OCI-LY7 (cell line): Measurements from ENCODE around the gene PRF1. TPM values are rescaled to one million over a fixed set of nuclear protein-coding genes. Genes with fewer than 3 reads are reported as not detected.

Experiments used
- BruUV-seq: library from RNA; stranded (reverse); fragments of 400-500 nt; replicated peaks from 2 replicates; lab custom pipeline; 2021; lab: Mats Ljungman, UMichigan
- CTCF ChIA-PET: fragments of 300-600 bp; sonication (Branson Sonifier 250); formaldehyde crosslinking; loops from one replicate; lab custom pipeline; 2022; ENCODE audit warnings: antibody characterized with exemption; ENCODE audit not compliant: unreplicated experiment; lab: Charles Lee
- POLR2A ChIA-PET: fragments of 300-600 bp; sonication (Branson Sonifier 250); formaldehyde crosslinking; loops from one replicate; lab custom pipeline; 2022; ENCODE audit warnings: antibody characterized with exemption; lab: Charles Lee
- DNase-seq: peaks from one replicate; pipeline ENCODE4 v3.0.0-alpha.2; 2015; ENCODE audit warnings: low spot score
- H2AFZ ChIP-seq: fragments of 200-600 bp; sonication (generic), shearing (Covaris generic); 2 replicates; pipeline ENCODE4 v1.6.1; 2014; ENCODE audit warnings: mild to moderate bottlenecking, antibody characterized with exemption, low read length, moderate library complexity
- H3K27ac ChIP-seq: fragments of 200-600 bp; sonication (generic); 2 replicates; pipeline ENCODE4 v1.5.1; 2014; ENCODE audit warnings: mixed run types, low read depth, mild to moderate bottlenecking, moderate library complexity, low read length, inconsistent platforms; ENCODE audit not compliant: poor library complexity, severe bottlenecking
- H3K36me3 ChIP-seq: fragments of 200-600 bp; sonication (generic); 2 replicates; pipeline ENCODE4 v1.6.1; 2014; ENCODE audit warnings: mild to moderate bottlenecking, antibody characterized with exemption, low read length, moderate library complexity, mixed read lengths; ENCODE audit not compliant: insufficient read depth
- H3K4me1 ChIP-seq: fragments of 200-600 bp; sonication (generic); 2 replicates; pipeline ENCODE4 v1.5.1; 2014; ENCODE audit warnings: mild to moderate bottlenecking, low read length; ENCODE audit not compliant: insufficient read depth, poor library complexity, severe bottlenecking
- H3K4me2 ChIP-seq: fragments of 200-600 bp; sonication (generic); 2 replicates; pipeline ENCODE4 v1.6.1; 2014; ENCODE audit warnings: mild to moderate bottlenecking, low read length
- H3K4me3 ChIP-seq: fragments of 200-600 bp; sonication (generic); 2 replicates; pipeline ENCODE4 v1.5.1; 2014; ENCODE audit warnings: mild to moderate bottlenecking, low read depth, low read length; ENCODE audit not compliant: poor library complexity, severe bottlenecking
- H3K79me2 ChIP-seq: fragments of 200-600 bp; sonication (generic); 2 replicates; pipeline ENCODE4 v1.6.1; 2016; ENCODE audit warnings: low read depth, mild to moderate bottlenecking, low read length, moderate library complexity, mixed read lengths; ENCODE audit not compliant: insufficient read depth
- H3K9me2 ChIP-seq: fragments of 200-600 bp; sonication (generic); 2 replicates; pipeline ENCODE4 v1.6.1; 2016; ENCODE audit warnings: mild to moderate bottlenecking, low read length, mixed read lengths; ENCODE audit not compliant: insufficient read depth
- H3K9me3 ChIP-seq: fragments of 200-600 bp; sonication (generic); 2 replicates; pipeline ENCODE4 v1.6.1; 2014; ENCODE audit warnings: mild to moderate bottlenecking, mixed run types, low read length, mixed read lengths
- H4K20me1 ChIP-seq: fragments of 200-600 bp; sonication (generic); 2 replicates; pipeline ENCODE4 v1.6.1; 2014; ENCODE audit warnings: mild to moderate bottlenecking, antibody characterized with exemption, low read length, moderate library complexity, mixed read lengths; ENCODE audit not compliant: insufficient read depth
- CTCF ChIP-seq: fragments of 200-600 bp; sonication (generic); conservative IDR thresholded peaks from 2 replicates; pipeline ENCODE4 v1.5.1; 2014; ENCODE audit warnings: mild to moderate bottlenecking, antibody characterized with exemption, low read length, moderate library complexity, mixed read lengths
- EZH2phosphoT487 ChIP-seq: fragments of 200-600 bp; sonication (generic); IDR thresholded peaks from 2 replicates; pipeline ENCODE4 v1.6.1; 2018; ENCODE audit warnings: low read depth, borderline replicate concordance, mild to moderate bottlenecking, mixed run types, antibody characterized with exemption, low read length, moderate library complexity, mixed read lengths
- intact Hi-C: fragments of 100-400 bp; cut with micrococcal nuclease; formaldehyde crosslinking; loops from one replicate; pipeline ENCODE4 v1.10.0; 2022; ENCODE audit not compliant: unreplicated experiment
- total RNA-seq, 2 experiments: library from RNA; depleted of rRNA in 1 of 2; stranded (reverse); fragments of >200 nt in 1 of 2; shearing (Covaris generic) in 1 of 2; gene quantifications; 2 replicates each; pipeline ENCODE4 v1.2.3, GENCODE V29; 2014 to 2022

Gene PRF1
- total RNA-seq, 2 experiments from 2014 or later, result 5.8 to 7.0 TPM

DNA sequence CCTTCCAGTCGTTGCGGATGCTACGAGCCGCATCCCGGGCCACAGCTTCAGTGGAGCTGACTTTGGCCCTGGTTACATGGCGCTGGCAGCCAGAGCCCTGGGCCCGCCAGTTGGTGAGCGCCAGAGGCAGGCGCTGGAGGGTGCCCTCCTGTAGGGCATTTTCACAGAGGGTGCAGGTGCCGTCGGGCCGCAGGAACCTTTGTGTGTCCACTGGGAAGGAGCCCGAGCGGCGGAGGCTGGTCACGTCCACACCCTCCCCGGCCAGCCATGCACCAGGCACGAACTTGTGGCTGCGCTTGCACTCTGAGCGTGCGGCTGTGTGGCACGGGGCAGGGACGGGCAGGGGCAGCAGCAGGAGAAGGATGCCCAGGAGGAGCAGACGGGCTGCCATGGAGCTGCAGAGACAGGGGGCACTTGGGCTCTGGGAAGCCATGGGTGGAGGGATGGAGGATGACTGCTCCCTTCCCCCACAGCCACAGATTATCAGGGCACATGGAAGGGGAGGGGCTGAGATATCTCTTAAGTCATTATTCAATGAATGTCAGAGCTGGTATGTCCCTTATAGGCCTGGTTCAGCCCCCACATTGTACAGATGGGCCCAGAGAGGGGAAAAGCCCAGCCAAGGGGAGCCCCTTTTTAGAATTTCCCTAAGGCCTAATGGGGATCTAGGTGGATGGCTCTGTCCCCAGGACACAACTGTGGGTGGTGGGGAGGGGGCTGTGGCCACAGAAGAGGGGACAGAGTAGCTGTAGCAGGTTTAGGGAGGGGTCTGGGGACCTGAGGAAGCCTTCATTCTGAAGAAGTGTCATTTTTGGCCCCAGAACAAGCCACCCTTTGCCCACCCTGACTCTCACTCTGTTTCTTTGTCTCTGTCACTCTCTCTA is 1.8 kb downstream of the PRF1 start:
- Histone ChIP-seq H3K4me3 (no peak overlapping the region), H2AFZ (no peak overlapping the region), H3K4me2 (no peak overlapping the region), H3K4me1 (peaks cover 12% of the 10 kb centered on the region), H3K36me3 (no peaks in the 10 kb centered on the region), H4K20me1 (no peaks in the 10 kb centered on the region), H3K9me3 (no peaks in the 10 kb centered on the region), H3K27ac (no peak overlapping the region), H3K9me2 (no peaks in the 10 kb centered on the region), H3K79me2 (no peaks in the 10 kb centered on the region)
- BruUV-seq, result no TSS peak
- intact Hi-C loops, result no loop called here
- TF ChIP-seq EZH2phosphoT487 (no peak), CTCF (no peak)
- no peak for DNase-seq
- ChIA-PET POLR2A (no interaction called here), CTCF (no interaction called here)

GRCh38 chr10:70599791-70600190 is 2.8 kb downstream of the PRF1 start:
- no peaks in the 10 kb centered on the region for H3K9me2 ChIP-seq
- H2AFZ ChIP-seq, result no peak overlapping the region
- BruUV-seq, result no TSS peak
- no peaks in the 10 kb centered on the region for H4K20me1 ChIP-seq
- intact Hi-C loops, result no loop called here
- H3K79me2 ChIP-seq, result no peaks in the 10 kb centered on the region
- TF ChIP-seq CTCF (no peak), EZH2phosphoT487 (no peak)
- H3K36me3 ChIP-seq, result no peaks in the 10 kb centered on the region
- no peak overlapping the region for H3K27ac ChIP-seq
- POLR2A ChIA-PET, result no interaction called here
- no peak overlapping the region for H3K4me2 ChIP-seq
- no peaks in the 10 kb centered on the region for H3K9me3 ChIP-seq
- CTCF ChIA-PET, result no interaction called here
- no peak overlapping the region for H3K4me3 ChIP-seq
- H3K4me1 ChIP-seq, result peaks cover 16% of the 10 kb centered on the region
- DNase-seq, result no peak

- Histone ChIP-seq H4K20me1 (no peaks in the 10 kb centered on the region), H3K36me3 (no peaks in the 10 kb centered on the region), H3K4me2 (no peak overlapping the region), H3K4me3 (no peak overlapping the region), H3K79me2 (no peaks in the 10 kb centered on the region), H3K9me2 (no peaks in the 10 kb centered on the region), H3K27ac (no peak overlapping the region), H2AFZ (no peak overlapping the region), H3K9me3 (no peaks in the 10 kb centered on the region), H3K4me1 (peaks cover 19% of the 10 kb centered on the region)
- intact Hi-C loops, result no loop called here
- POLR2A ChIA-PET, result no interaction called here
- no peak for DNase-seq
- TF ChIP-seq EZH2phosphoT487, result no peak
- no peak for TF ChIP-seq CTCF
- no TSS peak for BruUV-seq
- CTCF ChIA-PET, result no interaction called here
Measured at GRCh38 chr10:70599319-70599718, 3.2 kb downstream of the PRF1 start.
